ENCODE measurements around the gene AKR1C2. TPM values are rescaled to one million over a fixed set of nuclear protein-coding genes. Genes with fewer than 3 reads are reported as not detected.
"Not testable (repeated sequence)": the region's sequence is repeated elsewhere in the genome, so short reads cannot be mapped to it uniquely, and the experiment has no call there.

AKR1C2 gene
- total RNA-seq, 2 donors from 2014 or later = 8.5 to 39.9 TPM

GRCh38 chr10:4962876-4963814 lies 40.5 kb downstream of the AKR1C2 start, which contains the start of gene AKR1C1:
Gene AKR1C1, plus strand, starts transcription at chr10:4963415. Its CDS starts 30 bp downstream, at chr10:4963445.
- H3K4me3 ChIP-seq; H3K27ac ChIP-seq; H3K9ac ChIP-seq (ENCODE audit: low read depth in 2 of 2, low read length in 2 of 2); intact Hi-C loops (cut with DNase I); DNase-seq; H3K4me1 ChIP-seq; H3K27me3 ChIP-seq; H3K36me3 ChIP-seq; H3K9me3 ChIP-seq: not testable (repeated sequence)

DNA sequence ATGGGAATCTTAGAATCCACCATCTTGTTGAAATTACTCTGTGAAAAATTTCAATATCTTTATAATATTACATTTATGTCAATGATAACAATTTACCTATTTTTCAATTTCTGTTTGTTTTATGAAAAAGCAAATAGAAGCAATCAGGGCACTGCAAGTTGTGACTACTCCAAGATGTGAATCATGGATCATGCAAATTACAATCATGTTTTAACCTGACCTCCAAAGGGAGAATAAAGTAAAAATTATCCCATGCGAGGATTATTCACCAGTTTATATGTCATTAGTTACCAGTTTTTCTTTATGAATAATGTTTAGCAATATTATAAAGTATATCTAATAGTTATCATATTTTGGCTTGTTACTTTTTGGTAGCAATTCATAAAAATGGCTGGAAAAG lies 41.3 kb downstream of the AKR1C2 start:
- H3K27ac ChIP-seq; DNase-seq; H3K36me3 ChIP-seq; H3K9me3 ChIP-seq; H3K4me3 ChIP-seq; H3K4me1 ChIP-seq; intact Hi-C loops (cut with DNase I); H3K9ac ChIP-seq (ENCODE audit: low read depth in 2 of 2, low read length in 2 of 2); H3K27me3 ChIP-seq: not testable (repeated sequence)

- H3K27me3 ChIP-seq; H3K4me3 ChIP-seq; H3K9ac ChIP-seq (ENCODE audit: low read depth in 2 of 2, low read length in 2 of 2); DNase-seq; H3K36me3 ChIP-seq; H3K4me1 ChIP-seq; H3K9me3 ChIP-seq; intact Hi-C loops (cut with DNase I); H3K27ac ChIP-seq: not testable (repeated sequence)
Measured at GRCh38 chr10:4961558-4961957, 42.1 kb downstream of the AKR1C2 start.

DNA sequence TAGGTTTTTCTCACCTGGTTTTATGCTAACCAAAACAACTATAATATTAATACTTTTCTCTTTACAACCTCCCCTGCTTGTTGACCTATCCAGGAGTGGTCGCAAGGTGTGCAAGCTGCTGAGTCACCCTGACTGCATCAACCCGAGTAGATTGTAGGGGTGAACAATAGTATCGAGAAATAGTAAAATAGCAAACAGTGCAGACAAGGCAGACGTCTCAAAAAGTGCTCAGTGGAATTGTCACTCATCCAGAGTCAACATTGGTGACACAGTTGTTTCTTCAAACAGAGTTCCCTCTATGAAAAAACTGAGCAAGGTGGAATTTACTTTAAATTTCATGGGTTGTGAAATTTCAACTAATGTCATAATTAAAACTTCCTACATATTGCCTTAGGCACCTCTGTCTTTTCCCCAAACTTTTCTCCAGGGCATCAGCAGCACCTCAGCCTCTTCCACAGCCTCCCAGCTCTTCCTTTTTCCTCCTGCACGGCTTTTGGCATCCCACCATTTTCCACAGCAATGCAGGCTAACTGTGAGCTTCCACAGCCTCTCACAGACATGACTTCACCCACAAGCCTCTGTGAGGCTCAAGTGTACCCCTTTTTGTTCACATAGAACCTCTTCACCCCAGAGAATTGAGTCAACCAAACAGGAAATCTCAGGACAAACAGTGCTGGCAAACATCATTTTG lies 46.6 kb downstream of the AKR1C2 start:
- H3K4me1 ChIP-seq; H3K27ac ChIP-seq; H3K9me3 ChIP-seq; H3K9ac ChIP-seq (ENCODE audit: low read depth in 2 of 2, low read length in 2 of 2); H3K27me3 ChIP-seq; intact Hi-C loops (cut with DNase I); H3K4me3 ChIP-seq; H3K36me3 ChIP-seq; DNase-seq: not testable (repeated sequence)

GRCh38 chr10:4956088-4956487 lies 47.6 kb downstream of the AKR1C2 start:
- H3K27me3 ChIP-seq; H3K4me3 ChIP-seq; intact Hi-C loops (cut with DNase I); DNase-seq; H3K4me1 ChIP-seq; H3K27ac ChIP-seq; H3K9ac ChIP-seq (ENCODE audit: low read depth in 2 of 2, low read length in 2 of 2); H3K9me3 ChIP-seq; H3K36me3 ChIP-seq: not testable (repeated sequence)

DNA sequence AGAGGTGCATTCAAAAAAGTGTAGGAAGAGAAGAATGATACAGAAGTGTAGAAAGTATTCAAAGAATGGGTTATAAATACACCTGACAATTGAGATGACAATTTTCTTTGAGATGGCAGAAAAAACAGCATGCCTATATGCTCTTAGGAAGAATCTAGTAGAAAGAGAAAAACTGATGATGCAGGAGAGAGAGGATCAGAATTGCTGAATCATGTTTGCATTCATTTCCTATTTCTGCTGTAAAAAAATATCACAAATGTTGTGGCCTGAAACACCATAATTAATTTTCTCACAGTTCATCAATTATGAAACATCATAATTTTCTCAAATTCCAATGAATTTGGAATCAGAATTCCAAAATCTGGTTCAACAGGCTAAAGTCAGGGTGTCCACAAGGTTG lies 50.3 kb downstream of the AKR1C2 start:
- Histone ChIP-seq H3K27ac (no peak overlapping the region), H3K4me1 (no peaks in the 10 kb centered on the region), H3K9ac (ENCODE audit: low read depth in 2 of 2, low read length in 2 of 2) (no peak overlapping the region), H3K27me3 (no peaks in the 10 kb centered on the region), H3K4me3 (no peak overlapping the region), H3K9me3 (no peaks in the 10 kb centered on the region), H3K36me3 (no peaks in the 10 kb centered on the region)
- intact Hi-C loops (cut with DNase I) = no loop called here
- DNase-seq = no peak
- TF ChIP-seq, protein P1, sequence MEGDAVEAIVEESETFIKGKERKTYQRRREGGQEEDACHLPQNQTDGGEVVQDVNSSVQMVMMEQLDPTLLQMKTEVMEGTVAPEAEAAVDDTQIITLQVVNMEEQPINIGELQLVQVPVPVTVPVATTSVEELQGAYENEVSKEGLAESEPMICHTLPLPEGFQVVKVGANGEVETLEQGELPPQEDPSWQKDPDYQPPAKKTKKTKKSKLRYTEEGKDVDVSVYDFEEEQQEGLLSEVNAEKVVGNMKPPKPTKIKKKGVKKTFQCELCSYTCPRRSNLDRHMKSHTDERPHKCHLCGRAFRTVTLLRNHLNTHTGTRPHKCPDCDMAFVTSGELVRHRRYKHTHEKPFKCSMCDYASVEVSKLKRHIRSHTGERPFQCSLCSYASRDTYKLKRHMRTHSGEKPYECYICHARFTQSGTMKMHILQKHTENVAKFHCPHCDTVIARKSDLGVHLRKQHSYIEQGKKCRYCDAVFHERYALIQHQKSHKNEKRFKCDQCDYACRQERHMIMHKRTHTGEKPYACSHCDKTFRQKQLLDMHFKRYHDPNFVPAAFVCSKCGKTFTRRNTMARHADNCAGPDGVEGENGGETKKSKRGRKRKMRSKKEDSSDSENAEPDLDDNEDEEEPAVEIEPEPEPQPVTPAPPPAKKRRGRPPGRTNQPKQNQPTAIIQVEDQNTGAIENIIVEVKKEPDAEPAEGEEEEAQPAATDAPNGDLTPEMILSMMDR (IDR thresholded peaks at IDR 0.05) = no peak

- H3K36me3 ChIP-seq; DNase-seq; H3K4me1 ChIP-seq; H3K9ac ChIP-seq (ENCODE audit: low read depth in 2 of 2, low read length in 2 of 2); H3K27ac ChIP-seq; H3K27me3 ChIP-seq; H3K4me3 ChIP-seq; H3K9me3 ChIP-seq; intact Hi-C loops (cut with DNase I): not testable (repeated sequence)
Measured at GRCh38 chr10:4951512-4952162, 52.0 kb downstream of the AKR1C2 start.
